BLaER1 treated with 17β-estradiol and CSF1 and Interleukin-3, amounts not matched to agents 10 nM and 100 nM (cell line): ENCODE data around the gene S100A12.
A peak's percentile ranks its signal among the peaks of the same experiment; 100 is the strongest.

Source experiments
- H3K27ac ChIP-seq, 11 experiments: shearing (Covaris generic); formaldehyde crosslinking; 2 replicates each; pipeline ENCODE4 v1.8.1; 2022
- H3K27me3 ChIP-seq, 11 experiments: shearing (Covaris generic); formaldehyde crosslinking; 2 replicates each; pipeline ENCODE4 v1.8.1; 2022
- H3K36me3 ChIP-seq, 11 experiments: shearing (Covaris generic); formaldehyde crosslinking; 2 replicates each; pipeline ENCODE4 v1.8.1; 2022
- H3K4me1 ChIP-seq, 10 experiments: shearing (Covaris generic); formaldehyde crosslinking; 2 replicates each; pipeline ENCODE4 v1.8.1; 2022
- H3K4me2 ChIP-seq, 11 experiments: shearing (Covaris generic); formaldehyde crosslinking; 2 replicates each; pipeline ENCODE4 v1.8.1; 2022
- H3K4me3 ChIP-seq, 10 experiments: shearing (Covaris generic); formaldehyde crosslinking; 2 replicates each; pipeline ENCODE4 v1.8.1; 2022
- H3K9ac ChIP-seq, 11 experiments: shearing (Covaris generic); formaldehyde crosslinking; 2 replicates each; pipeline ENCODE4 v1.8.1; 2022
- H3K9me3 ChIP-seq, 11 experiments: shearing (Covaris generic); formaldehyde crosslinking; replicated peaks in 1 of 11; 2 replicates each; pipeline ENCODE4 v1.8.1; 2022
- H4K20me1 ChIP-seq, 11 experiments: shearing (Covaris generic); formaldehyde crosslinking; 2 replicates each; pipeline ENCODE4 v1.8.1; 2022
- Cebpa-rat ChIP-seq, 11 experiments: shearing (Covaris generic); IDR thresholded peaks; 2 replicates each; pipeline ENCODE4 v1.8.1; 2022

S100A12 gene

GRCh38 chr1:153360592-153361479, 14.6 kb downstream of the S100A12 start:
- peaks cover 0 to 18% (median 0%) of the 10 kb centered on the region in 11 experiments; a peak in 2 of 22 replicates for H3K9me3 ChIP-seq
- H3K27me3 ChIP-seq: no peaks in the 10 kb centered on the region
- H3K36me3 ChIP-seq: peaks cover 0 to 30% (median 10%) of the 10 kb centered on the region in 11 experiments; a peak in 12 of 22 replicates

GRCh38 chr1:153360190-153360589, 15.2 kb downstream of the S100A12 start:
- Histone ChIP-seq H4K20me1 (peaks cover 0 to 7% (median 0%) of the 10 kb centered on the region in 11 experiments; a peak in 2 of 22 replicates), H3K9ac (peak overlapping the region in 8 of 11 experiments; percentile 69 to 94 (median 88); a peak in 14 of 22 replicates), H3K9me3 (peaks cover 0 to 18% (median 0%) of the 10 kb centered on the region in 11 experiments; a peak in 2 of 22 replicates), H3K4me1 (peaks cover 13 to 100% (median 75%) of the 10 kb centered on the region in 10 experiments), H3K4me2 (peak overlapping the region in 9 of 11 experiments; percentile 8 to 99 (median 93); a peak in 16 of 22 replicates), H3K27me3 (no peaks in the 10 kb centered on the region), H3K27ac (peak overlapping the region in 9 of 11 experiments; percentile 17 to 98 (median 94); a peak in 18 of 22 replicates), H3K4me3 (peak overlapping the region in 7 of 10 experiments; percentile 52 to 76 (median 64); a peak in 12 of 20 replicates), H3K36me3 (peaks cover 0 to 30% (median 10%) of the 10 kb centered on the region in 11 experiments; a peak in 12 of 22 replicates)
- no peak for TF ChIP-seq Cebpa-rat (IDR thresholded peaks at IDR 0.05)

More at GRCh38 chr1:153360592-153361479, 14.6 kb downstream of the S100A12 start:
- Histone ChIP-seq H4K20me1 (peaks cover 0 to 7% (median 0%) of the 10 kb centered on the region in 11 experiments; a peak in 2 of 22 replicates), H3K4me2 (peak overlapping the region in 7 of 11 experiments; percentile 83 to 99 (median 96); a peak in 15 of 22 replicates), H3K4me3 (peak overlapping the region in 6 of 10 experiments; percentile 61 to 76 (median 66); a peak in 9 of 20 replicates), H3K27ac (peak overlapping the region in 9 of 11 experiments; percentile 17 to 98 (median 94); a peak in 18 of 22 replicates), H3K9ac (peak overlapping the region in 7 of 11 experiments; percentile 8 to 94 (median 89); a peak in 14 of 22 replicates), H3K4me1 (peaks cover 13 to 100% (median 74%) of the 10 kb centered on the region in 10 experiments)
- no peak for TF ChIP-seq Cebpa-rat (IDR thresholded peaks at IDR 0.05)

- H3K27ac ChIP-seq: peak overlapping the region in 10 of 11 experiments; percentile 78 to 98 (median 92); a peak in 18 of 22 replicates
- H3K4me1 ChIP-seq: peaks cover 13 to 100% (median 75%) of the 10 kb centered on the region in 10 experiments
- H4K20me1 ChIP-seq: peaks cover 0 to 7% (median 0%) of the 10 kb centered on the region in 11 experiments; a peak in 3 of 22 replicates
- TF ChIP-seq Cebpa-rat (IDR thresholded peaks at IDR 0.05): no peak
- peaks cover 0 to 18% (median 0%) of the 10 kb centered on the region in 11 experiments; a peak in 2 of 22 replicates for H3K9me3 ChIP-seq
- peak overlapping the region in 9 of 11 experiments; percentile 8 to 99 (median 93); a peak in 16 of 22 replicates for H3K4me2 ChIP-seq
- peak overlapping the region in 8 of 11 experiments; percentile 69 to 94 (median 88); a peak in 14 of 22 replicates for H3K9ac ChIP-seq
- peak overlapping the region in 8 of 10 experiments; percentile 36 to 76 (median 63); a peak in 14 of 20 replicates for H3K4me3 ChIP-seq
- peaks cover 0 to 30% (median 10%) of the 10 kb centered on the region in 11 experiments; a peak in 12 of 22 replicates for H3K36me3 ChIP-seq
- H3K27me3 ChIP-seq: no peaks in the 10 kb centered on the region
Measured at GRCh38 chr1:153359241-153359640, 16.2 kb downstream of the S100A12 start.

- H3K9me3 ChIP-seq: peaks cover 0 to 18% (median 0%) of the 10 kb centered on the region in 11 experiments; a peak in 2 of 22 replicates
- peaks cover 0 to 30% (median 10%) of the 10 kb centered on the region in 11 experiments; a peak in 12 of 22 replicates for H3K36me3 ChIP-seq
- H3K27me3 ChIP-seq: no peaks in the 10 kb centered on the region
- H3K4me3 ChIP-seq: peak overlapping the region in 8 of 10 experiments; percentile 36 to 76 (median 63); a peak in 15 of 20 replicates
- H3K9ac ChIP-seq: peak overlapping the region in 9 of 11 experiments; percentile 2 to 94 (median 87); a peak in 16 of 22 replicates
- peaks cover 13 to 100% (median 73%) of the 10 kb centered on the region in 10 experiments for H3K4me1 ChIP-seq
- no peak for TF ChIP-seq Cebpa-rat (IDR thresholded peaks at IDR 0.05)
- H3K27ac ChIP-seq: peak overlapping the region in 10 of 11 experiments; percentile 78 to 98 (median 92); a peak in 20 of 22 replicates
- H3K4me2 ChIP-seq: peak overlapping the region in 10 of 11 experiments; percentile 78 to 99 (median 90); a peak in 17 of 22 replicates
- peaks cover 0 to 7% (median 0%) of the 10 kb centered on the region in 11 experiments; a peak in 3 of 22 replicates for H4K20me1 ChIP-seq
Measured at GRCh38 chr1:153358691-153358975, 16.8 kb downstream of the S100A12 start.

GRCh38 chr1:153357853-153358690, 17.3 kb downstream of the S100A12 start, which contains the start of gene S100A9:
S100A9 (plus strand) TSS chr1:153357854; CDS start chr1:153358284, 430 bp downstream.
- Histone ChIP-seq H3K9me3 (peaks cover 0 to 18% (median 0%) of the 10 kb centered on the region in 11 experiments; a peak in 2 of 22 replicates), H3K4me1 (peaks cover 13 to 100% (median 70%) of the 10 kb centered on the region in 10 experiments), H4K20me1 (peaks cover 0 to 7% (median 0%) of the 10 kb centered on the region in 11 experiments; a peak in 3 of 22 replicates), H3K4me2 (peak within 1 kb of the TSS; percentile 61 to 99 (median 86)), H3K27me3 (no peaks in the 10 kb centered on the region), H3K9ac (peak within 1 kb of the TSS; percentile 33 to 94 (median 85); a peak in 21 of 22 replicates), H3K27ac (peak within 1 kb of the TSS; percentile 53 to 98 (median 91)), H3K4me3 (peak within 1 kb of the TSS in 9 of 10 experiments; percentile 15 to 76 (median 62); a peak in 15 of 20 replicates), H3K36me3 (peaks cover 0 to 30% (median 10%) of the 10 kb centered on the region in 11 experiments; a peak in 12 of 22 replicates)
- no peak; a peak in 2 of 22 replicates for TF ChIP-seq Cebpa-rat (IDR thresholded peaks at IDR 0.05)

GRCh38 chr1:153357076-153357852, 18.2 kb downstream of the S100A12 start:
- Histone ChIP-seq H3K36me3 (peaks cover 0 to 30% (median 10%) of the 10 kb centered on the region in 11 experiments; a peak in 12 of 22 replicates), H3K27me3 (no peaks in the 10 kb centered on the region), H3K9me3 (peaks cover 0 to 18% (median 0%) of the 10 kb centered on the region in 11 experiments; a peak in 2 of 22 replicates), H3K4me2 (peak overlapping the region; percentile 61 to 99 (median 86)), H3K27ac (peak overlapping the region; percentile 53 to 98 (median 91)), H3K4me1 (peaks cover 13 to 98% (median 66%) of the 10 kb centered on the region in 10 experiments), H4K20me1 (peaks cover 0 to 7% (median 0%) of the 10 kb centered on the region in 11 experiments; a peak in 3 of 22 replicates), H3K9ac (peak overlapping the region; percentile 33 to 94 (median 85); a peak in 21 of 22 replicates), H3K4me3 (peak overlapping the region in 9 of 10 experiments; percentile 15 to 76 (median 62); a peak in 15 of 20 replicates)
- peak in 10 of 11 experiments; percentile 57 to 99 (median 95); a peak in 20 of 22 replicates for TF ChIP-seq Cebpa-rat (IDR thresholded peaks at IDR 0.05)
